Duodenal mucosa (tissue), 2 donors: ENCODE data around the gene SERBP1.

Experiments
- H3K27ac ChIP-seq: one replicate; pipeline ENCODE4 v1.7.0; 2013; ENCODE audit warnings: low read depth, low read length
- H3K27me3 ChIP-seq, 2 donors: one replicate each; pipeline ENCODE4 v1.7.0; 2013; ENCODE audit warnings: low read length in 2 of 2, control low read depth in 1 of 2; ENCODE audit not compliant: insufficient read depth in 2 of 2, control insufficient read depth in 1 of 2
- H3K36me3 ChIP-seq, 2 donors: one replicate each; pipeline ENCODE4 v1.7.0; 2013; ENCODE audit warnings: low read length in 2 of 2, control low read depth in 1 of 2; ENCODE audit not compliant: insufficient read depth in 2 of 2, control insufficient read depth in 1 of 2
- H3K4me1 ChIP-seq, 2 donors: one replicate each; pipeline ENCODE4 v1.7.0; 2013; ENCODE audit warnings: low read length in 2 of 2, control low read depth in 1 of 2; ENCODE audit not compliant: insufficient read depth in 2 of 2, control insufficient read depth in 1 of 2
- H3K4me3 ChIP-seq, 2 donors: one replicate each; pipeline ENCODE4 v1.7.0; 2013; ENCODE audit warnings: low read length in 2 of 2, low read depth in 1 of 2
- H3K9ac ChIP-seq, 2 donors: one replicate each; pipeline ENCODE4 v1.7.0; 2013; ENCODE audit warnings: low read length in 2 of 2, low read depth in 1 of 2
- H3K9me3 ChIP-seq, 2 donors: one replicate each; pipeline ENCODE4 v1.7.0; 2013; ENCODE audit warnings: low read length in 2 of 2, control low read depth in 1 of 2; ENCODE audit not compliant: control insufficient read depth in 1 of 2

The SERBP1 gene

DNA sequence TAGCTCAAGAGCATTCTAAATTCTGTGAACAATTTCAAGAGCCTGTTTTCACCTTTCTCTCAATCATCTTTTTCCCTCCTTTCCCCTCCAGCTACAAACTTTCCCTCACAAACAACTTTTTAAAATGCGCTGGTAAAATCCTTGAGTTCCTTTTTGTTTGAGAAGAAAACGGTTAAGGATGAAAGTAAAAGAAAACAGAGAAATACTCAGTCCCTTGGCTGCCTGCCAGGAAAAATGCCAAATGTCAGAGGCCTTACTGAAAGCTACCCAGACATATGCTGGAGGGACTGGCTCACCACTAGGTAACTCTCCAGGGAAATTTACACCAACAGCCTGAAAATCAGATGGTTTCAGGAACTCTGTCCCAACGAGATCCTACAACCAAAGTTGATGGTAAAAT lies 11.0 kb upstream of the SERBP1 start:
- H3K4me1 ChIP-seq = no peaks in the 10 kb centered on the region
- H3K4me3 ChIP-seq = no peak overlapping the region
- H3K36me3 ChIP-seq = no peaks in the 10 kb centered on the region
- H3K9me3 ChIP-seq = no peaks in the 10 kb centered on the region
- no peak overlapping the region for H3K9ac ChIP-seq
- H3K27ac ChIP-seq = no peak overlapping the region
- no peaks in the 10 kb centered on the region for H3K27me3 ChIP-seq

DNA sequence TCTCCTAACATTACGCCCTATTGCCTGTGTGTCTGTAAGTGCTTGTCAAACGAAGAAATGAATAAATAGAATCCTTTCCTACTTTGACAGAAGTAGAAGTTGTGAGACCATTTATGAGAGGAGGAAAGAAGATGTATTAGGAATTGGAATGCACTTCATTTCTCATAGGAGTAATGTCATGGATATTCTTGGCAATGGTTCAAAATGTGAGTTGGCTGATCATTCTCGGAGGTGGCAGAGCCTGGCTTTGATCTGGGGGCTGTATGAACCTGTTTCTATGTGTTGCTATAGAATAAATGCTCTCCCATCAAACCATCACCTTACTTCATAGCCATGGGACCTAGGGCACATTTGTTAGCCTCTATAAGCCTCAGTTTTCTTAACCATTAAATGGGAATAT lies 10.1 kb upstream of the SERBP1 start:
- Histone ChIP-seq H3K9ac (no peak overlapping the region), H3K27me3 (no peaks in the 10 kb centered on the region), H3K4me3 (no peak overlapping the region), H3K9me3 (no peaks in the 10 kb centered on the region), H3K4me1 (no peaks in the 10 kb centered on the region), H3K36me3 (no peaks in the 10 kb centered on the region), H3K27ac (no peak overlapping the region)

DNA sequence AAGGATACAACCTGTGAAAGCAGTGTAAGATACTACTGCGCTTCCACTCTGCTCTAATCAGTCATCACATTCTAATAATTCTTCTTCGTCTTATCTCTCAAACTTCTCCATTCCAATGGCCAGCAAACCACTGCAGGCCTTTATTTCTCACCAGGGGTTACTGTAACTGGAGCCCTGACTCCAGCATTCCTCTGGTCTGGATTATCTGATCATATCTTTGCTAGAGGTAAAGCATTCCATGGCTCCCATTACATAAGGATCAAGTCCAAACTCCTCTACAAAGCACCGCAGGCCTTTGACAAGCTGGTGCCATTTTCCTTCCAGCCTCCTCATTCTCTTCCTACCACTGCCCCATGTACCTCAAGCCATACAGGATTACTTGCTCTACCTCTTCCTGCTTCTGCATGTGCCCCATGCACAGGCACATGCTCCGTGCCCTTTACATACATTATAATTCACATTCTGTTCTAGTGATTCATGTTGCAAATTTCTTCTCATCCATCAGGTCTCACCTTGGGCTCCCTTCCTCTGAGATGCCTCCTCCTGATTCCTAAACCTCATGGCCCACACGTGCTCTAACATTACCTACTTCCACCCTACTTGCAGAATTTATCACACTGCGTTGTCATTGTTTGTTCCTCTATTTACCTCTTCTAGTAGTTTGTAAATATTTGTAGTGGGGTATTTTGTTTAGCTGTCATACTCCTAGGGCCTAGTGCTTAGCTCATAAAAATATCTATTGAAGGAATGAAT lies 9.3 kb upstream of the SERBP1 start:
- Histone ChIP-seq H3K4me3 (no peak overlapping the region), H3K9me3 (no peaks in the 10 kb centered on the region), H3K27me3 (no peaks in the 10 kb centered on the region), H3K36me3 (no peaks in the 10 kb centered on the region), H3K27ac (no peak overlapping the region), H3K9ac (no peak overlapping the region), H3K4me1 (no peaks in the 10 kb centered on the region)

DNA sequence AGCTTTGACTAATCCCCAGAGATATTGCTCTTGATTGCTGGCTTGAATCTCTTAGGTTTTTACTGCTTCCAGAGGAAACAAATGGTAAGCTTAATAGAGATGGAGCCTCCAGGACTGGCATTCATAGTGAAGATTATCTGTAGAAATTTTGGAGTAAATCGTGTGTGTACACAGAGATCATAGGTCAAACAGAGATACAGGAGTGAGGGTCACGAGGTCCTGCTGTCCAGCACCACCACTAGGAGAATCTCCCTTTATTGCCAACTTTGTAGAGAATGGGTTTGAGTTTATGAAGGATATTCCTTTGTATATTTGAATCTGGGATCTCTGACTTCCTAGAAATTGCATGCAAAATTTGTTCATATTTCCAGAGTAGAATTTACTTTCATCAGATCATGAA lies 7.8 kb upstream of the SERBP1 start:
- Histone ChIP-seq H3K27ac (no peak overlapping the region), H3K9me3 (no peaks in the 10 kb centered on the region), H3K4me1 (no peaks in the 10 kb centered on the region)

DNA sequence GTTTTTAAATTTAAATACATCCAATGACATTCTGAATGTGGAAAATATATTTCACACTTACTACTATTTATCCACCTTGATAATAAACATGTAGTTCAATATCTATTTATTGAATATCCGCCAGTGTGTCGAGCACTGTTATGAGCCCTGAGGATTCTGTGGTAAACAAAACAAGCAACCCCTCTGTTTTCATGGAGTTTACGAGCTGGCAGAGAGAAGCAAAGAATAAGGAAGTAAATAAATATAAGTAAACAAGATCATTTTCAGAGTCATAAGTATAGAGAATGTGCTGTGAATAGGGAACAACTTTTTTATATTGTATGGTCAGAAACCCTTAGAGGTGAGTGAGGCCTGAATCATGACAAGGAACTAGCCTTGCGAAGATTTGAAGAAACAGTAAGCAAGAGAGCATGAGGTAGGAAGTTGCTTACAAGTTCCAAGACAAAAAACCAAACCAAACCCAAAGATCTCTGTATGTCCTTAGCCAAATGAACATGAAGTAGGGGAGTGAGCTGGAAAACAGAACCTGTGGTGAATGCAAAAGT lies 6.4 kb upstream of the SERBP1 start:
- Histone ChIP-seq H3K9ac (no peak overlapping the region), H3K9me3 (no peaks in the 10 kb centered on the region), H3K4me3 (no peak overlapping the region), H3K4me1 (peaks cover 0 to 8% of the 10 kb centered on the region in 2 donors), H3K27ac (no peak overlapping the region), H3K27me3 (no peaks in the 10 kb centered on the region), H3K36me3 (no peaks in the 10 kb centered on the region)

More for the DNA sequence above, 7.8 kb upstream of the SERBP1 start:
- Histone ChIP-seq H3K27me3 (no peaks in the 10 kb centered on the region), H3K9ac (no peak overlapping the region), H3K4me3 (no peak overlapping the region), H3K36me3 (no peaks in the 10 kb centered on the region)

DNA sequence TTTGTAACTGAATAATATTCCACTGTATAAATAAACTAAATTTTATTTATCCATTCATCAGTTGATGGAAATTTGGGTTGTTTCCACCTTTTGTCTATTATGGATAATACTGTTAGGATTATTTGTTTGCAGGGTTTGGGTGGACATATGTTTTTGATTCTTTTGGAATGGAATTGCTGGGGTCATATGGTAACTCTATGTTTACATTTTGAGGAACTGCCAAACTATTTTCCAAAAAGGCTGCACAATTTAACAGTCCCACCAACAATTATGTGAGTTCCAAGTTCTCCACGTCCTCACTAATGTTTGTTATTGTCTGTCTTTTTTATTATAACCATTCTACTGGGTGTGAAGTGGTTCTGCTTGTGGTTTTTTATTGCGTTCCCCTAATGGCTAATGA lies 4.3 kb upstream of the SERBP1 start:
- H3K9me3 ChIP-seq = no peaks in the 10 kb centered on the region
- H3K4me3 ChIP-seq = no peak overlapping the region
- H3K27me3 ChIP-seq = no peaks in the 10 kb centered on the region
- no peak overlapping the region for H3K27ac ChIP-seq
- peaks cover 0 to 11% of the 10 kb centered on the region in 2 donors for H3K4me1 ChIP-seq
- no peaks in the 10 kb centered on the region for H3K36me3 ChIP-seq
- no peak overlapping the region for H3K9ac ChIP-seq

DNA sequence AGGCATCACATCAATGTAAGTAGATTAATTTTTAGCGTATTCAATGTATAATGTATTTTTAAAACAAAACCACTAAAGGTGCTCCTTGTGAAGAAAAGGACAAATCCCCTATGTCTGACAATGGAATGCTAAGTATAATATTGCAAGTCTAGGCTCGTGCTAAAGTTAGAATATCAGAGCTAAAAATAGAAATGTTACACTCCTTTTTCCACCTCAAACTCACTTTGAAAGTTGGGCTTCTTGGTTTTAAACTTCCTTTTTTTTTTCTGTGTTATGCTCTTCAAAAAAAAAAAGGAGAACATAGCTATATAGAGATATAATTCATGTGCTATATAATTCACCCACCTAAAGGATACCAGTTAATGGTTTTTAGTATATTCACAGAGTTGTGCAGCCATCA lies 3.6 kb upstream of the SERBP1 start:
- Histone ChIP-seq H3K4me3 (no peak overlapping the region), H3K36me3 (no peaks in the 10 kb centered on the region), H3K27me3 (no peaks in the 10 kb centered on the region), H3K4me1 (peaks cover 0 to 11% of the 10 kb centered on the region in 2 donors), H3K9ac (no peak overlapping the region), H3K9me3 (no peaks in the 10 kb centered on the region), H3K27ac (no peak overlapping the region)

DNA sequence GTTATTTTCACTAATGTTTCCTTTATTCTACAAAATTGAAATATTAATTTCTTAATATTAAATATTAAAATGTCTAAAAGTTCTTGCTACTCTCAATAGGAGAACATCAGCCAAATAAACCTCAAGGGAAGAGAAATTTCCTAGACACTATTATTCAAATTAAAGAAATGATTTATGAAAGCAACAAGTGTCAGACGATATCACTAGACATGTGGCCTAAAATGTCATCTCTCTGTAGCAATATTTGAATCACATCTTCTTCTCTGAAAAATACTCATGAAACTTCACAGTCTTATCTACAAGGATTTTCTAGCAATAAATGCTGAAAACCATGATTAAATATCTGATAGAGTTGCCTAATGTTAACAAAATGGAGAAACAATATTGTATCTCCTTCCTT lies 2.5 kb upstream of the SERBP1 start:
- Histone ChIP-seq H3K4me3 (no peak overlapping the region), H3K9ac (no peak overlapping the region), H3K27ac (no peak overlapping the region), H3K36me3 (no peaks in the 10 kb centered on the region), H3K9me3 (no peaks in the 10 kb centered on the region), H3K4me1 (peaks cover 0 to 11% of the 10 kb centered on the region in 2 donors), H3K27me3 (no peaks in the 10 kb centered on the region)

DNA sequence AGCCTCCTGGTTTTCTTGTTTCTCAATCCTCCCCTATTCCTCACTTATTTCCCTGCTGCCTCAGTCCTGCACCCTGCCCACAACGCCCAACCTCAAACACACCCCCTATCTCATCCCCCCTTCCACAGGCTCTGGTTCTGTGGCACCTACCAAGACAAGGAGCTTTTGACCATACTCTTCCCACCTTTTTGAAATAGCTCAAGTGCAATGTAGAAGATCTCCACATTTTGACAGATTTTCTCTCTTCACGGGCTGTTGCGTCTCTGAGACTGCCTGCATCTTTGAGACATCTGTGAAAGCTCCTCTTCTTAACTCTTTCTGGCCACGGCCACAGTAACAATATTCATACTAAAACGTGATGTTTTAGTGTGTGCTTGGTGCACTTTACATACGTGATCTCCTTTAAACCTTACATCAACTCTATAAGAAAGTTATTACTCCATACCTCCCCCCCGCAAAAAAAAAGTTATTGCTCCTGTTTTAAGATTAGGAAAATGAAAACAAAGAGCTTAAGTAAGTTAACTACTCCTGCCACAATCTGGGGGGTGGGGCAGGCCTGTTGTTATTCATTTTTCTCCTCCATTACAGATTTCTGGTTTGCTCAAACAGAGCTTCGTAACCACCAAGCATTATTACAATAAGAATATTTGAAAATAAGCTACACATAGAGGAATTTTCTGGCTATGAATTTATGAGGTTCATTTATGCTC lies 1.8 kb upstream of the SERBP1 start:
- Histone ChIP-seq H3K9ac (peak overlapping the region; percentile 76 to 85), H3K4me3 (peak overlapping the region; percentile 87 to 96)

DNA sequence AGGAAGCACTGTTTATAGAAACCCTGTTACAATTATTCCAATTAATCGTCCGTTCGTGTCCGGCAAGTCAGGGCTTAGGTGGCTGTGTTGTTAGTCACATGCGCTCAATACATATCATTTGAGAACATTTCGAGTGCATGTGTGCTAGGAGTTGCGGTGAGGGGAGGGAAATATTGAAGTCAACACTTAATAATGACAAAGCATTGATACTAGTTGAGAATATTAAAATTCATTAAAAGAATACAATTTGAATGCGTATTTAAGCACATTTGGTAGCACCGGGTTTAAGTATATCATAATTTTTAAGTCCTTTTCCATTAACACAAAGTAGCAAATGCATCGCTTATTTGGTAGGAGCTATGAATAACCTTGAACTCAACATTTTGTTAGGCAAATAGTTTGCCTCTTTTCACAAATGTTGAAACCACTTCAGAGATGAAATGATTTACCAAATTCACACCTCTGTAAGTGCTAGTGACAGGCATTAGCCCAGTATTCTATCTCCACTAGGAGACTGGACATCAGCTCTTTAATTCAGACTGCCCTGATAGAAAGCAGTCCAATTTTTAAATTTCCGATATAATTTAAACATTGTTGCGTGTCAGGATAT lies 1.1 kb upstream of the SERBP1 start:
- peak overlapping the region; percentile 92 for H3K27ac ChIP-seq
- no peaks in the 10 kb centered on the region for H3K27me3 ChIP-seq
- peaks cover 0 to under 1% of the 10 kb centered on the region in 2 donors for H3K36me3 ChIP-seq
- H3K4me3 ChIP-seq = peak overlapping the region; percentile 87 to 96
- peak overlapping the region; percentile 76 to 85 for H3K9ac ChIP-seq
- H3K4me1 ChIP-seq = peaks cover 7 to 23% of the 10 kb centered on the region in 2 donors
- no peaks in the 10 kb centered on the region for H3K9me3 ChIP-seq

More for the DNA sequence above, 1.8 kb upstream of the SERBP1 start:
- H3K9me3 ChIP-seq = no peaks in the 10 kb centered on the region
- no peaks in the 10 kb centered on the region for H3K27me3 ChIP-seq
- peaks cover 7 to 18% of the 10 kb centered on the region in 2 donors for H3K4me1 ChIP-seq
- H3K36me3 ChIP-seq = no peaks in the 10 kb centered on the region
- H3K27ac ChIP-seq = no peak overlapping the region
